Common myeloid progenitor, CD34-positive (primary cell): Measurements from ENCODE around the gene LRRC23.
"Not testable (repeated sequence)": the region's sequence is repeated elsewhere in the genome, so short reads cannot be mapped to it uniquely, and the experiment has no call there.

Experiments
- CTCF ChIA-PET: fragments of 350-600 bp; sonication (Branson Sonifier 250); formaldehyde crosslinking; loops from one replicate; lab custom pipeline; 2021; ENCODE audit warnings: antibody characterized with exemption; lab: Charles Lee
- POLR2A ChIA-PET: fragments of 350-600 bp; sonication (Branson Sonifier 250); formaldehyde crosslinking; loops from one replicate; lab custom pipeline; 2021; ENCODE audit warnings: antibody characterized with exemption; lab: Charles Lee
- DNase-seq, 3 donors: peaks; one replicate each; pipeline versions ENCODE4 v3.0.0 to v3.0.0-alpha.2; 2013
- H3K27ac ChIP-seq, 2 experiments: 1 replicate in 1 of 2; 2 replicates in 1 of 2; pipeline ENCODE4 v1.7.0; 2013; ENCODE audit warnings: inconsistent platforms in 2 of 2, low read length in 2 of 2, mild to moderate bottlenecking in 2 of 2, low read depth in 1 of 2, moderate library complexity in 1 of 2; ENCODE audit not compliant: severe bottlenecking in 2 of 2, insufficient read depth in 1 of 2, poor library complexity in 1 of 2
- H3K27me3 ChIP-seq, 5 experiments: replicated peaks in 2 of 5; 1 replicate in 3 of 5; 2 replicates in 2 of 5; pipeline versions ENCODE4 v1.6.1 to v1.7.0; 2013; ENCODE audit warnings: low read length in 4 of 5, mild to moderate bottlenecking in 2 of 5, moderate library complexity in 2 of 5, inconsistent platforms in 1 of 5; ENCODE audit not compliant: insufficient read depth in 5 of 5, control insufficient read depth in 4 of 5
- H3K36me3 ChIP-seq, 4 experiments: 1 replicate in 2 of 4; 2 replicates in 2 of 4; pipeline versions ENCODE4 v1.6.1 to v1.7.0; 2013; ENCODE audit warnings: low read length in 3 of 4, control low read depth in 1 of 4, mild to moderate bottlenecking in 1 of 4; ENCODE audit not compliant: control insufficient read depth in 4 of 4, insufficient read depth in 4 of 4
- H3K4me1 ChIP-seq, 4 experiments: 1 replicate in 3 of 4; 2 replicates in 1 of 4; pipeline versions ENCODE4 v1.6.1 to v1.7.1; 2013; ENCODE audit warnings: low read length in 3 of 4, mild to moderate bottlenecking in 3 of 4, control low read depth in 1 of 4, inconsistent platforms in 1 of 4, moderate library complexity in 1 of 4; ENCODE audit not compliant: control insufficient read depth in 4 of 4, insufficient read depth in 4 of 4; ENCODE audit errors: control extremely low read depth in 1 of 4
- H3K4me3 ChIP-seq, 7 experiments: 1 replicate in 4 of 7; 2 replicates in 3 of 7; pipeline versions ENCODE4 v1.5.1 to v1.7.0; 2013; ENCODE audit warnings: mild to moderate bottlenecking in 7 of 7, low read length in 6 of 7, moderate library complexity in 6 of 7, inconsistent platforms in 2 of 7, low read depth in 2 of 7, control low read depth in 1 of 7; ENCODE audit not compliant: insufficient read depth in 4 of 7, control insufficient read depth in 1 of 7; ENCODE audit errors: extremely low read depth in 1 of 7
- H3K9me3 ChIP-seq, 5 experiments: 1 replicate in 4 of 5; 2 replicates in 1 of 5; pipeline versions ENCODE4 v1.6.1 to v1.7.1; 2013; ENCODE audit warnings: low read length in 4 of 5, mild to moderate bottlenecking in 2 of 5, inconsistent platforms in 1 of 5, low read depth in 1 of 5, moderate library complexity in 1 of 5; ENCODE audit not compliant: control insufficient read depth in 4 of 5, insufficient read depth in 2 of 5; ENCODE audit errors: control extremely low read depth in 1 of 5
- WGBS: methylation state at CpG from one replicate; pipeline ENCODE4 v1.1.5; 2013; ENCODE audit not compliant: insufficient coverage; 5-methylcytosine and 5-hydroxymethylcytosine counted together

LRRC23 gene

GRCh38 chr12:6863033-6863432 is 41.6 kb upstream of the LRRC23 start:
- Histone ChIP-seq H3K4me1 (peaks cover 0 to 14% (median 12%) of the 10 kb centered on the region in 4 experiments), H3K36me3 (peaks cover 11 to 80% (median 67%) of the 10 kb centered on the region in 4 experiments), H3K27ac (no peak overlapping the region), H3K4me3 (no peak overlapping the region), H3K27me3 (no peaks in the 10 kb centered on the region), H3K9me3 (no peaks in the 10 kb centered on the region)
- DNase-seq, result no peak
- 97% methylated on average over 11 of the region's 11 CpGs for WGBS
- POLR2A ChIA-PET, result interaction anchor here (0.6 kb wide), 1 partner anchor 78 kb away, joined by 4 read pairs; no protein-coding TSS in a partner anchor
- CTCF ChIA-PET, result interaction anchor here (1.0 to 8.0 kb wide), 2 partner anchors 9 to 10 kb away, joined by 3 to 85 read pairs; partner anchors contain the start of genes CDCA3 and USP5

GRCh38 chr12:6863586-6864321 is 40.9 kb upstream of the LRRC23 start:
- no peak overlapping the region for H3K27ac ChIP-seq
- POLR2A ChIA-PET, result interaction anchor here (0.6 kb wide), 1 partner anchor 77 kb away, joined by 4 read pairs; no protein-coding TSS in a partner anchor

DNA sequence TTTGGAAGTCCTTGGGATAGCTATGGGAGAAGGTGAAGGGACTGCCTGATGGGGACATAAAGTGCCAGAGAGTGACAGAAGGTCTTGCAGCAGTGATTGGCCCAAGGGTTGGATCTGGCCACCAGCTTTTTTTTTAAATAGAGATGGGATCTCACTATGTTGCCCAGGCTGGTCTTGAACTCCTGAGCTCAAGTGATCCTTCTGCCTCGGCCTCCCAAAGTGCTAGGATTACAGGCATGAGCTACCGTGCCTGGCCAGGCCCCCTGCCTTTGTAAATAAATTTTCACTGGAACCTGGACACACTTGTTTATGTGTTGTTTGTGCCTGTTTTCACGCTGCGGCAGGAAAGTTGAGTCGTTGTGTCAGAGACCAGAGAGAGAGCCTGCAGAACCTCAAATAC is 39.3 kb upstream of the LRRC23 start:
- peaks cover 11 to 74% (median 59%) of the 10 kb centered on the region in 4 experiments for H3K36me3 ChIP-seq
- POLR2A ChIA-PET, H3K9me3 ChIP-seq: not testable (repeated sequence)

More at GRCh38 chr12:6863586-6864321, 40.9 kb upstream of the LRRC23 start:
- Histone ChIP-seq H3K27me3 (no peaks in the 10 kb centered on the region), H3K4me1 (peaks cover 7 to 21% (median 19%) of the 10 kb centered on the region in 4 experiments), H3K4me3 (no peak overlapping the region), H3K9me3 (no peaks in the 10 kb centered on the region), H3K36me3 (peaks cover 9 to 73% (median 62%) of the 10 kb centered on the region in 4 experiments)
- CTCF ChIA-PET, result interaction anchor here (0.9 to 8.0 kb wide), 4 partner anchors 9 to 74 kb away, joined by 3 to 85 read pairs (median 3); partner anchors contain the start of genes CDCA3 and USP5
- WGBS, result 99% methylated on average over 8 of the region's 16 CpGs
- DNase-seq, result no peak

GRCh38 chr12:6866163-6866919 is 38.3 kb upstream of the LRRC23 start:
- Histone ChIP-seq H3K4me1 (peaks cover 8 to 42% (median 34%) of the 10 kb centered on the region in 4 experiments), H3K4me3 (peak overlapping the region; percentile 9 to 89 (median 66)), H3K9me3 (no peaks in the 10 kb centered on the region), H3K27ac (peak overlapping the region in 1 of 2 experiments; percentile 80), H3K27me3 (no peaks in the 10 kb centered on the region), H3K36me3 (peaks cover 4 to 74% (median 59%) of the 10 kb centered on the region in 4 experiments)
- ChIA-PET CTCF (interaction anchor here (0.9 to 9.4 kb wide), 7 partner anchors 12 to 245 kb away, joined by 3 to 105 read pairs (median 3); partner anchors contain the start of genes CDCA3, LRRC23 and USP5), POLR2A (interaction anchor here (0.5 to 3.7 kb wide), 5 partner anchors 12 to 78 kb away, joined by 6 to 21 read pairs (median 6); partner anchors contain the start of genes C12orf57, CDCA3, RNU7-1 and USP5)
- DNase-seq, result no peak
- 91% methylated on average over 6 of the region's 19 CpGs for WGBS

More for the DNA sequence above, 39.3 kb upstream of the LRRC23 start:
- not testable (repeated sequence) for DNase-seq, H3K27me3 ChIP-seq, H3K27ac ChIP-seq, H3K4me3 ChIP-seq
- CTCF ChIA-PET, result interaction anchor here (0.6 to 8.0 kb wide), 6 partner anchors 11 to 246 kb away, joined by 3 to 85 read pairs (median 3); partner anchors contain the start of genes CDCA3, MLF2 and USP5
- WGBS, result 96% methylated on average over 5 of the region's 5 CpGs
- peaks cover 8 to 32% (median 28%) of the 10 kb centered on the region in 4 experiments for H3K4me1 ChIP-seq

DNA sequence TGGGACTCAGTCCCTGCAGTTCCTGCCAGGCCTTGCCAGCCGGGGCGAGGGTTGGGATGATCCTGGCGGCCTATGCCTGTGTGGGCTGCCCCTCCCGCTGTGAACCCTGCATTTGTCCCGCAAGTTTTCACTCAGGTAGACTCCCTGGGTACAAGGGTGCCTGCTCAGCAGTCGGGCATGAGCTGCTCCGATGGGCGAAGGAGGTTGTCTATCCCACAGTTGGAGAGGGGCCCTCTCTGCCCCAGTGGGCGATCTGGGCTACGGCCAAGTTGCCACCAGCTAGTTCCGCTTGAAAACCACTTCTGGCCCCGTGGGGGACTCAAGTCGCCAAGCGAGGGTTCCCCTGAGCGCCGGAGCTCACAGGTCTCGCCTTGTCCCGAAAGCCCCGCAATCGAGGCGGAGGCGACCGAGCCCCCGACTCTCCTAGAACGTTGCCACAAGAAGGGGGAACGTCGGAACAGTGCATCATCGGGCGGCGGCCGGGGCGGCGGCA is 37.7 kb upstream of the LRRC23 start:
- Histone ChIP-seq H3K4me1 (peaks cover 8 to 49% (median 40%) of the 10 kb centered on the region in 4 experiments), H3K9me3 (no peaks in the 10 kb centered on the region), H3K4me3 (peak overlapping the region; percentile 9 to 89 (median 66)), H3K27me3 (no peaks in the 10 kb centered on the region), H3K36me3 (peaks cover 4 to 72% (median 55%) of the 10 kb centered on the region in 4 experiments), H3K27ac (peak overlapping the region in 1 of 2 experiments; percentile 80)
- POLR2A ChIA-PET, result interaction anchor here (0.5 to 3.7 kb wide), 6 partner anchors 12 to 81 kb away, joined by 3 to 21 read pairs (median 6); partner anchors contain the start of genes C12orf57, CDCA3, RNU7-1 and USP5
- 3% methylated on average over 28 of the region's 33 CpGs for WGBS
- peak; percentile 69 to 82 (median 80) for DNase-seq
- CTCF ChIA-PET, result interaction anchor here (1.1 to 9.4 kb wide), 7 partner anchors 13 to 95 kb away, joined by 3 to 105 read pairs (median 12); partner anchors contain the start of genes C12orf57, CDCA3, LRRC23 and RNU7-1
